ENCODE results near the gene TUBGCP6. TPM values are rescaled to one million over a fixed set of nuclear protein-coding genes. Genes with fewer than 3 reads are reported as not detected.

Gene TUBGCP6
- total RNA-seq, 1 experiment from 2014 or later: 38.6 TPM

DNA sequence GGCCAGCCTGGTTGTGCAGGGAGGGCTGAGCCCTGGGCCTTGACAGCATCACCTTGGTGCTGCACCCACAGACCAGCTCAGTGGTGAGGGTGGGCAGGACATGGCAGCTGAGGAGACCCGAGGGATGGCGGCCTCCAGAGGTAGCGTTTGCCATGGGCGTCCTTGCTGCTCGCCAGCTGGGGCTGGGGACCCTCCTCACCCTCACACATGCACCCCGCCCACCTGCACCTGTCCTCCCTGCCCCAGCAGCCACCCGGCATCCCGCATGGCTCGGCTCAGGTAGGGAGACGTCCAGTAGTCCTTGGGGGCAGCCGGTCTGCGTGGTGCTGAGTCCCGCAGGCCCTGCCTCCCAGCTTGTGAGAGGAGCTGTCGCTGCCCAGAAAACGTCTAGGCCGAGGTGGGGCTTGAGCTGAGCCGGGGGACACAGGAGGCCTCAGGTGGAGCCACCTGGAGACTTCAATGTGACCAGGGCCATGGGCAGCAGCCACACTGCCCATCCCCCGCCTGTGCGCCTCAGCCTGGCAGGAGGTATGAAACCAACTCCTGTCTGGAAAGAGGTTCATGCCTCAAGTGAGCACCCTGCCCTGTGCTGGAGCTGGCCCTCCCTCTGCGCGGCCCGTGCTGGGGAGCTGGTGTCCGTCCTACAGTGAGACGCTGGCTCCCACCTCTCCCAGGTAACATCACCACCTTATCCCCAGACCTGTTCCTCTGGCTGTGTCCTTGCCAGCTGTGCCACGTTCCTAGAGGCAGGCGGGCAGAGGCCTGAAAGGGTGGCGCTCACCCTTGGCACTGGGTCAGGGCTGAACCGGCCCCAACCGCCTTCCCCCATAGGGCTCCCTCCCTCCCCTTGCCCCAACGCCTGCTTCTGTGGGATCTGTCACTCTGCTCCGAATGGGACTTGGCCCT lies 62.4 kb downstream of the TUBGCP6 start:
- intact Hi-C loops (cut with micrococcal nuclease): no loop called here
- DNase-seq (ENCODE audit: low read depth, low spot score): no peak
- Histone ChIP-seq H3K27ac (ENCODE audit: low read depth, low read length) (no peak overlapping the region), H3K9ac (ENCODE audit: low read length) (no peak overlapping the region), H3K9me2 (ENCODE audit: insufficient read depth) (no peaks in the 10 kb centered on the region), H3K79me2 (ENCODE audit: insufficient read depth, low read length) (peaks cover 14% of the 10 kb centered on the region), H2AFZ (ENCODE audit: low read depth, low read length, poor library complexity, severe bottlenecking) (no peak overlapping the region), H3K4me2 (ENCODE audit: low read length) (no peak overlapping the region), H3K4me3 (replicated peaks in 1 of 2; ENCODE audit: low read depth in 1 of 2, low read length in 2 of 2) (no peak overlapping the region), H3K9me3 (ENCODE audit: control insufficient read depth in 1 of 2, insufficient read depth in 1 of 2, low read depth in 1 of 2, low read length in 2 of 2) (no peaks in the 10 kb centered on the region), H3K27me3 (ENCODE audit: insufficient read depth, low read length) (no peaks in the 10 kb centered on the region), H3K36me3 (ENCODE audit: control insufficient read depth in 1 of 2, insufficient read depth in 2 of 2, low read length in 2 of 2) (no peaks in the 10 kb centered on the region), H4K20me1 (ENCODE audit: insufficient read depth) (no peaks in the 10 kb centered on the region), H3K4me1 (ENCODE audit: control insufficient read depth in 1 of 2, insufficient read depth in 2 of 2, low read length in 2 of 2) (peaks cover 18 to 28% of the 10 kb centered on the region in 2 experiments; a peak in 3 of 4 replicates)
- TF ChIP-seq, protein P1, sequence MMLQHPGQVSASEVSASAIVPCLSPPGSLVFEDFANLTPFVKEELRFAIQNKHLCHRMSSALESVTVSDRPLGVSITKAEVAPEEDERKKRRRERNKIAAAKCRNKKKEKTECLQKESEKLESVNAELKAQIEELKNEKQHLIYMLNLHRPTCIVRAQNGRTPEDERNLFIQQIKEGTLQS (IDR thresholded peaks at IDR 0.05): no peak
- no TSS peak for BruUV-seq (replicated peaks)
- ChIA-PET RAD21 (ENCODE audit: low non-redundant PET in 1 of 2, low total read pairs in 2 of 2, uncharacterized antibody in 2 of 2, unreplicated experiment in 2 of 2) (no interaction called here), POLR2A (no interaction called here), CTCF (no interaction called here)
- no peak for ATAC-seq

DNA sequence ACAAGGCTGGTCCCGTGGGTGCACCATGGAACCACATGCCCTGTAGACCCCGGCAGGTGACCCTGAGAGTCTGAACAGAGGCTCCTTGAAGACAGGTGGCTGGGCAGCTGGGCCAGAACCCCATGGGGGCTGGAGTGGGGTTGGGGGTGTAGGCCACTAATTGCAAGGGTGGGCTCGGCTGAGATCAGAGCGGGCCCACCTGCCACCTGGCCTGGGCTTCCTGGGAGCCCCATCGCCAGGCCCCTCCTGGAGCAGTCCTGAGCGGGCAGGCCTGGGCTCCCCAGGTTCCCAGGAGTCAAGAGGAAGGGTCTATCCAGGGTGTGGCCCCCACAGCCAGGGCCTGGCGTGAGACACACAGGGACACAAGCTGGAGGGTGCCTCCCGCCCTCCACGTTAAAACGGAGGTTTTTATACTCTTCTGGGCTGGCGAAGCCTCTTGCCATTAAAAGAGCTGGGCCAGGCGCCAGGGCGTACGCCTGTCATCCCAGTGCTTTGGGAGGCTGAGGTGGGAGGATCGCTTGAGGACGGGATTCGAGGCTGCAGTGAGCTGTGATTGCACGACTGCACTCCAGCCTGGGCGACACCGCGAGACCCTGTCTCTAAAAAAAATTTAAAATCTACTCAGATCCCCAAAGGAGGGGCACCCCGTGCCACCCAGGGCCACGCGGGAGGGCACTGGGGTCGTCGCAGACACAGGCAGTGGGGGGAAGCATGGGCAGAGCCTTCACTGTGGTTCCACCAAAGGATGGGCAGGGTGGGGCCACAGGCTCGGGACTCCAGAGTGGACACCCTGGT lies 63.9 kb downstream of the TUBGCP6 start:
- no peaks in the 10 kb centered on the region for H3K79me2 ChIP-seq (ENCODE audit: insufficient read depth, low read length)
- H3K9me3 ChIP-seq (ENCODE audit: control insufficient read depth in 1 of 2, insufficient read depth in 1 of 2, low read depth in 1 of 2, low read length in 2 of 2): no peaks in the 10 kb centered on the region
- H3K36me3 ChIP-seq (ENCODE audit: control insufficient read depth in 1 of 2, insufficient read depth in 2 of 2, low read length in 2 of 2): no peaks in the 10 kb centered on the region
- H4K20me1 ChIP-seq (ENCODE audit: insufficient read depth): no peaks in the 10 kb centered on the region
- H3K9me2 ChIP-seq (ENCODE audit: insufficient read depth): no peaks in the 10 kb centered on the region
- BruUV-seq (replicated peaks): no TSS peak
- H3K4me2 ChIP-seq (ENCODE audit: low read length): no peak overlapping the region
- no peak for ATAC-seq
- H3K27me3 ChIP-seq (ENCODE audit: insufficient read depth, low read length): no peaks in the 10 kb centered on the region
- H3K27ac ChIP-seq (ENCODE audit: low read depth, low read length): no peak overlapping the region
- peaks cover 15 to 20% of the 10 kb centered on the region in 2 experiments; a peak in 3 of 4 replicates for H3K4me1 ChIP-seq (ENCODE audit: control insufficient read depth in 1 of 2, insufficient read depth in 2 of 2, low read length in 2 of 2)
- no peak overlapping the region for H3K9ac ChIP-seq (ENCODE audit: low read length)
- ChIA-PET RAD21 (ENCODE audit: low non-redundant PET in 1 of 2, low total read pairs in 2 of 2, uncharacterized antibody in 2 of 2, unreplicated experiment in 2 of 2) (no interaction called here), POLR2A (no interaction called here), CTCF (no interaction called here)
- DNase-seq (ENCODE audit: low read depth, low spot score): no peak
- no peak overlapping the region for H2AFZ ChIP-seq (ENCODE audit: low read depth, low read length, poor library complexity, severe bottlenecking)
- no peak overlapping the region for H3K4me3 ChIP-seq (replicated peaks in 1 of 2; ENCODE audit: low read depth in 1 of 2, low read length in 2 of 2)
- intact Hi-C loops (cut with micrococcal nuclease): no loop called here
- TF ChIP-seq ZNF274 (IDR thresholded peaks at IDR 0.05; ENCODE audit: low read depth, low read length) (no peak), ZFX (IDR thresholded peaks at IDR 0.05) (no peak), EZH2phosphoT487 (IDR thresholded peaks at IDR 0.05; ENCODE audit: borderline replicate concordance) (no peak), FOSL1 (IDR thresholded peaks at IDR 0.05; ENCODE audit: low read depth) (no peak), EGR1 (IDR thresholded peaks at IDR 0.05; ENCODE audit: low read depth) (no peak), JUND (IDR thresholded peaks at IDR 0.05) (no peak), EZH2 (IDR thresholded peaks at IDR 0.05) (no peak), ELF1 (IDR thresholded peaks at IDR 0.05; ENCODE audit: borderline replicate concordance, low read depth) (no peak), CBX3 (IDR thresholded peaks at IDR 0.05; ENCODE audit: low read depth) (no peak), SP1 (IDR thresholded peaks at IDR 0.05; ENCODE audit: low read depth) (no peak), TCF7L2 (IDR thresholded peaks at IDR 0.05; ENCODE audit: borderline replicate concordance, extremely low read depth, insufficient read depth, insufficient read length) (no peak)
- TF ChIP-seq, protein P2, sequence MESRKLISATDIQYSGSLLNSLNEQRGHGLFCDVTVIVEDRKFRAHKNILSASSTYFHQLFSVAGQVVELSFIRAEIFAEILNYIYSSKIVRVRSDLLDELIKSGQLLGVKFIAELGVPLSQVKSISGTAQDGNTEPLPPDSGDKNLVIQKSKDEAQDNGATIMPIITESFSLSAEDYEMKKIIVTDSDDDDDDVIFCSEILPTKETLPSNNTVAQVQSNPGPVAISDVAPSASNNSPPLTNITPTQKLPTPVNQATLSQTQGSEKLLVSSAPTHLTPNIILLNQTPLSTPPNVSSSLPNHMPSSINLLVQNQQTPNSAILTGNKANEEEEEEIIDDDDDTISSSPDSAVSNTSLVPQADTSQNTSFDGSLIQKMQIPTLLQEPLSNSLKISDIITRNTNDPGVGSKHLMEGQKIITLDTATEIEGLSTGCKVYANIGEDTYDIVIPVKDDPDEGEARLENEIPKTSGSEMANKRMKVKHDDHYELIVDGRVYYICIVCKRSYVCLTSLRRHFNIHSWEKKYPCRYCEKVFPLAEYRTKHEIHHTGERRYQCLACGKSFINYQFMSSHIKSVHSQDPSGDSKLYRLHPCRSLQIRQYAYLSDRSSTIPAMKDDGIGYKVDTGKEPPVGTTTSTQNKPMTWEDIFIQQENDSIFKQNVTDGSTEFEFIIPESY (IDR thresholded peaks at IDR 0.05; ENCODE audit: extremely low read depth, insufficient replicate concordance, low read length): no peak
- TF ChIP-seq, protein P1 (IDR thresholded peaks at IDR 0.05): no peak

Data from HCT116 (cell line).